Stimulated activated CD4-positive, alpha-beta T cell treated with anti-CD3 and anti-CD28 coated beads, TNF-alpha, amount 100 ng/mL, for 1 hour (primary cell): Measurements from ENCODE around the gene MLLT10.
"Not testable (repeated sequence)": the region's sequence is repeated elsewhere in the genome, so short reads cannot be mapped to it uniquely, and the experiment has no call there.

Source experiments
- DNase-seq, 3 donors: peaks; one replicate each; pipeline ENCODE4 v3.0.0-alpha.2; 2020; ENCODE audit warnings: low read depth in 3 of 3, low spot score in 1 of 3

Gene MLLT10

DNA sequence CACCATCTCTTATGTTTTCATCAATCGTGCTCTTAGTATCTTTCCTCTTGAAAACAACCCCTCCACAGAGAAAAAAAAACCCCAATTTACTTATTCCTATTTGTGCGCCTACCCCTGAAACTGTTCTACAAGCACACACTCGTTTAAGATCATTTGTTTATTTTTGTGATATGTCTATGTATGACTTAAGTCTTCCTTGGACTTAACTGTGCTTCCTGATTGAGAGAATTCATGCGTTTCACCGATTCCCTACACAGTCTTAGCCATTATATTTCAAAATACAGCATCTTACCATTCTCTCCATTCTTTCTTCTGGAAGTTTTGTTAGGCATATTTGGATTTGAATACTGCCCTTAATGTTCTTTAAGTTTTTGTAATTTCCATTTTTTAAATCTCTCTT is 159.4 kb downstream of the MLLT10 start:
- no peak for DNase-seq

DNA sequence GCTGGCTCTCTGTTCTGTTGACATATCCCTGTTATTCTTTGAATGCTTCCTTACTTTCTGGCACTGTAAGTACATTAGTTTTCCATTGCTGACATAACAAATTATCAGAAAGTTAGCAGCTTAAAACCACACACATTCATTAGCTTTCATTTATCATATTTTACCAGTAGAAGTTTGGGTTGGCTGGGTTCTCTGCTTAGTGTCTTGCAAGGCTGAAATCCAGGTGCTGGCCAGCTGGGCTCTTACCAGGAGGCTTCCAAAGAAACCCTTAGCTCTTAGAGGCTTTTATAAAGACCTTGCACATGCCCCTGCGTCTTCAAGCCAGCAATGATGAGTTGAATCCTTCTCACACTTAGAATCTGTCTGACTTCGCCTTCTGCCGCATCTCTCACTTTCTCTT is 160.6 kb downstream of the MLLT10 start:
- no peak for DNase-seq

DNA sequence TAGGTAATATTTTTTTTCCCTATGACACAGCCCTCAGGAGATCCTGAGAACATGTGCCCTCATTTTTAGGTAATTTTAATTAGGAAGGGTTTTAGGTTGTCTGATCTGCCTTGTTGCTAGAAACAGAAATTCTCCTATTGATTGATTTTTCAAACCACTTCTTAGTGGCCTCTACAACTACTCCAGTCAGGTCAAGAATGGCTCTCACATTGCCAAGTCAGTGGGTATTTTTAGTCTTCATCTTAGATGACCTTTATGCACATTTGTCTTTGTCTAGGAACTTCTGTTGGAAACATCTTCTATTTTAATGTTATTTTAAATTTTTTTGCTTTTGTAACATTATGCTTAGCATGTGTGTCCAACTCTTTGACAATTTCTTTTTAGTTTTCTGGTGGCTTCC is 162.3 kb downstream of the MLLT10 start:
- no peak for DNase-seq

DNA sequence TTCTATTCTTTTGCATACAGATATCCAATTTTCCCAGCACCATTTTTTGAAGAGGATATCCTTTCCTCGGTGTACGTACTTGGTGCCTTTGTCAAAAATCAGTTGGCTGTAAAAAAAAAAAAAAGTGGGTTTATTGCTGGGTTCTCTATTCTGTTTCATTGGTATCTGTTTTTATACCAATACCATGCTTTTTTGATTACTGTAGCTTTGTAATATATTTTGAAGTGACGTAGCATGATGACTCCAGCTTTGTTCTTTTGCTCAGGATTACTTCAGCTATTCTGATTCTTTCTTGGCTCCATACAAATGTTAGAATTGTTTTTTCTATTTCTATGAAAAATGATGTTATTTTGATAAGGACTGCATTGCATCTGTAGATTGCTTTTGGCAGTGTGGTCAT is 165.5 kb downstream of the MLLT10 start:
- DNase-seq, result no peak

DNA sequence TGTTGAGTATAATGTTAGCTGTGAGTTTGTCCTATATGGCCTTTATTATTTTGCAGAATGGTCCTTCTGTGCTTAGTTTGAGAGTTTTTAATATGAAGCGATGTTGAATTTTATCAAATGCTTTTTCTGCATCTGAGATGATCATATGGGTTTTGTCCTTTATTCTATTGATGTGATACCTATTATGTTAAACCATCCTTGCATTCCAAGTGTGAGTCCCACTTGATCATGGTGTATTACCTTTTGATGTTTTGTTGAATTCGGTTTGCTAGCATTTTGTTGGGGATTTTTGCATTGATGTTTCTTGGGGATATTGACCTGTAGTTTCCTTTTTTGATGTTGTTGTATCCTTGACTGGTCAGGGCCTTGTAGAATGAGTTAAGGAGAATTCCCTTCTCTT is 166.4 kb downstream of the MLLT10 start:
- no peak for DNase-seq

DNA sequence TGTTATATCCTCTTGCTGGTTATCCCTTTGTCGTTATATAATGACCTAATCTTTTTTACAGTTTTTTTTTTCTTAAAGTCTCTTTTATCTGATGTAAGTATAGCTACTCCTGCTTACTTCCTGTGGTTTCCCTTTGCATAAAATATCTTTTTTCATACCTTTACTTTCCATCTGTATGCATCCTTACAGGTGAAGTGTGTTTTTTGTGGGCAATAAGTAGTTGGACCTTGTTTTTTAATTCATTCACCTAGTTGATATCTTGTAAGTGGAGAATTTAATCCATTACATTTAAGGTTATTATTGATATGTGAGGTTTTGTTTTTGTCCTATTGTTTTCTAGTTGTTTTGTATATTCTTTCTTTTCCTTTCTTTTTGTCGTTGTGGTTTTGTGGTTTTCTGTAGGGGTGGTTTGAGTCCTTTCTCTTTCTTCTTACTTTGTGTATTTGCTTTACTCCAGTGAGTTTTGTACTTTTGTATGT is 168.6 kb downstream of the MLLT10 start:
- DNase-seq, result no peak

DNA sequence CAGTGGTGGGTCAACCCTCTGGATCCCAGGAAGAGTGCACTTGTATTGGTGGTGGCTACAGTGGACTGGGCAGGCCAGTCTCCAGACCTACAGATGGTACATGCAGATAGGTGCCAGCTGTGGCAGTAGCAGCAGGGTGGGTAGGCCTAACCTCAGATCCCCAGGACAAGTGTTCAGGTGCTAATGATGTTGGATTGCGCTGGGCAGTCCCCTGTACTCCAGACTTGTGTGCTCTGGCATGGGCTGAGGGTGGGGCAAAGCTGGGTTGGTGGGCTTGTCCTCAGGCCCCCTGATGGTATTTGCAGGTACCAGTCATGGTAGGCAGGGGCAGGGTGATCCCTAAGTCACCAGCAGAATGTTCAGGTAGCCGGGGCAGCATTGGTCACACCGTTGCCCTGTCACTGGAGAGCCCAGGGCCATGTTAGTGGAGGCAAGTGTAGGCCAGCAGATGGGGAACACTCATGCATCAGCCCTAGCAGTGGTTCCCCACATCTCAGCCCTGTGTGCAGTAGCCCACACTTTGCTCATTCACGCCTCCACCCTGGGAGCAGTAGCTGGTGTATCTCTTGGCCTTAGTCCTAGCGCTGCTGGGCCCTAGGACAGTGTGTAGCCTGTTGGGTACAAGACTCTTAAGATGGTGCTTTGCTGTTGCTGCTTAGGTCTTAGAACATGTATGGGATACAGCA is 171.3 kb downstream of the MLLT10 start:
- DNase-seq, result no peak

DNA sequence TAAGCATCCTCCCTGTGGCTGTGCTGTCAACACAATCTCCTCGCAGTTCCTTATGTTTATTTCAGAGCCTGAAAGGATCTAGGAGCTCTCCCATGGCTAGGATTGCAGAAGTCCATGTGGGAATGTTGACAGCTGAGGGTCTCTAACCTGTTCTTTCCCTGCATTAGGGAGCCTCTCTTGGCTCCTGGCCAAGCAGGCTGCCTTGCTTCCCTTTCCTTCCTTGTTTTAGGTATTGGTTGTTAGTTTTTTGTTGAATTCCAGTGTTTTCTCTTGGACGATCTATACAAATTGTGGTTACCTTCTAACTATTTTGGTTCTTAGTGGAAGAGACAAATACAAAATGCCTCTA is 171.8 kb downstream of the MLLT10 start:
- DNase-seq, result no peak

DNA sequence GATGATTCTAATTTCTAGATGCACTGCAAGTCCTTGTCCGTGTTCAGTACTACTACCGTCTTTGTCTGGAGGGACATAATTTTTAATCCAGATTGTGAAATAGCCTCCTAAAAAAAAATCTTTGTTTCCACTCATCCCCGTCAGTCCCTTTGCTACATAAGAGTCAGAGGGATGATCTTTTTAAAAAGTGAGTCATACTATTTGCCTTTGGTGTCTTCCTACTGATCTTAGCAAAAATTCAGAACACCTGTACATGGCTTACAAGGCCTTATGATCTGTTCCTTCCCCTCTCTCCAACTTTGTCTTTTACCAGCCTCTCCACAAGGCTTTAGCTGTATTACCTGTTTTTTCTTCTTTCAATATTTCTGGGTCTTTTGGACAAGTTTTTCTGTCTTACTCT is 173.5 kb downstream of the MLLT10 start:
- no peak for DNase-seq

DNA sequence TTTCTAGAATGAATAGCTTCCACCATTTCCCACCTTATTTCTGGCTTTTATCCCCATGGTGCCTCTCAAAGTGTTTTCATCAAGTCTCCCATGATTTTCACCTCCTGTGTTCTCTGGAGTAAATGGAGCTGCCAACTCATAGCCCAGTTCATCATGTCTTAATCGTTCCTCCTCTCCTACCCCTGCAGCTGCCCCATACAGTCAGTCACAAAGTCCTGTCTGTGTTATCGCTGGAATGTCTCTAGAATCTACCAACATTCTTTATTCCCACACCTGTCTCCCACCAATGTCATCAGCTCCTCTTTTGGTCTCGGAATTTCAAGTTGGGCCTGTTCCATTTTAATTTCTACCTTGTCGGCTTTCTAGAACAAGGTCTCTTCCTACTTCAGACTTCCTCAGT is 178.9 kb downstream of the MLLT10 start:
- DNase-seq, result no peak

DNA sequence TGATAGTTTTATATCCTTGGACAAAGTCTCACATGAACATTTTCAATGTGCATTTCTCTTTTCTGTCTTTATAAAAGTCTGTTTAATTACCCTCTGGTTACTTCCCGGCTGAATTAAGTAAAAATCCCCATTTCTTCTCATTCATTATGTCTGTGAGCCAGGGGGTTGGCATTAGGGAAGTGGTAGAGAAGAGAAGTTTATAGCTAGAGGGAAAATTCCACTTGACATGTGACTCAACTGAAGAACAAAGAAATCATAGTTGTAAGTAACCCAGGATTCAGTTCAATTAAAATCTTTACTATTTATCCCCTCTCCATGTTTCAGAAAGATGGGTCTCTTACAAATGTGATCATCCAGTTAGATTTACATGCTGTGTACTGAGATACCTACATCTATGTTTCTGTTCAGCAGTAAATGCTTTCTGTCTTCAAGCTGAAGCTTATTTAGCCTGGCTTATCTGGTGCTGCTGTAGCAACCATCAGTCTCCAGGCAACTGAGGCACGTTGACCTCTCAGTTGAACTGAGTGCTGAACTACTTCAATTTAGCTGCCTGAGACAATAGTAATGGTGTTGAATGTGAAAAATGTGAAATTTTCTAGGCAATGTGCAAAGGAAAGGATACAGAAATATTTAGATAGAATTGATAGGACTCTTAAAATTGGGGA is 181.6 kb downstream of the MLLT10 start:
- no peak for DNase-seq

DNA sequence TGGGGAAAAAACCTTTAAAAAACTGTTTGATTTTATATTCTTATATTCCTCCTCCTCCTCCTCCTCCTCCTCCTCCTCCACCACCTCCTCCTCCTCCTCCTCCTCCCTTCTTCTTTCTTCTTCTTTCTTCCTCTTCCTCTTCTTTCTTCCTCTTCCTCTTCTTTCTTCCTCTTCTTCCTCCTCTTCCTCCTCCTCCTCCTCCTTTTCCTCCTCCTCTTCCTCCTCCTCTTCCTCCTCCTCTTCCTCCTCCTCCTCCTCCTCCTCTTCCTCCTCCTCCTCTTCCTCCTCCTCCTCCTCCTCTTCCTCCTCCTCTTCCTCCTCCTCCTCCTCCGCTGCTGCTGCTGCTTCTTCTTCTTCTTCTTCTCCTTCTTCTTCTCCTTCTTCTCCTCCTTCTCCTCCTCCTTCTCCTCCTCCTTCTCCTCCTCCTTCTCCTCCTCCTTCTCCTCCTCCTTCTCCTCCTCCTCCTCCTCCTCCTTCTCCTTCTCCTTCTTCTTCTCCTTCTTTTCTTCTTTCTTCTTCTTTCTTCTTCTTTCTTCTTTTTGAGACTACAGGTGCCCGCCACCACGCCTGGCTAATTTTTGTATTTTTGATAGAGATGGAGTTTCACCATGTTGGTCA is 183.5 kb downstream of the MLLT10 start:
- not testable (repeated sequence) for DNase-seq

DNA sequence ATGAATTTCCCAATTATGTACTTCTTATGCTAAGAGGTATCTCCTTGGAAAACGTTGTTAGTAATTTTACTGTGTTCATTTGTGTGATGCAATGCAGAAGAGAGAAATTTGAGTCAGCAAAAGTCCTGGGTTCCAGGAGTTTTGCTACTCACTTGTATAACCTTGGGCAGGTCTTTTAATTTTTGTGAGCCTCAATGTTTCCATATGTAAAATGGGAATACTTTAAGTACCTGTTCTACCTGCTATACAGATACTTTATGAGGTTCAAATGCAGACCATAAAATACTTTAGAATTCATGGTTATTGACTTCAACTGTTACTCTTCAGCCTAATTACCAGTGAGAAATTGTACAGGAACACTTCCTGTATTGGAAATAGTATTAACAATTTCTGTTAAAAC is 185.5 kb downstream of the MLLT10 start:
- no peak for DNase-seq

DNA sequence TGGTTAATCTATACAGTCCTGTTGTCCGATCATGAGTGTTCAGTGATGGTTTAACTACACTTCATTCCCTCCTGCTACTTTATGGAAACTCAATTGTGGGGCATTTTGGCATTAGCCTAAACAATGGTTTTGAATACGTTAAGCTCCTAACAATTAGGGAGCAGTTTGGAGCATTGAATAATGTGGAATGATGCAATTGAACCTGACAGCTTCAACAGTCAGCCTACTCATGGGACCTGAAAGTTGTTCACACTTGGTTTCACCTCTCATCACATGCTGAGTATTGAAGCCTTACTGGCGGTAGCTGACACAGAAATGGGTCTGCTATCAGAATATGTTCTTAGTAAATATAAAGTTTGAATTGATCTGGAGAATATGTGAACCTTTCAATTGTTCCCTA is 186.1 kb downstream of the MLLT10 start:
- no peak for DNase-seq

DNA sequence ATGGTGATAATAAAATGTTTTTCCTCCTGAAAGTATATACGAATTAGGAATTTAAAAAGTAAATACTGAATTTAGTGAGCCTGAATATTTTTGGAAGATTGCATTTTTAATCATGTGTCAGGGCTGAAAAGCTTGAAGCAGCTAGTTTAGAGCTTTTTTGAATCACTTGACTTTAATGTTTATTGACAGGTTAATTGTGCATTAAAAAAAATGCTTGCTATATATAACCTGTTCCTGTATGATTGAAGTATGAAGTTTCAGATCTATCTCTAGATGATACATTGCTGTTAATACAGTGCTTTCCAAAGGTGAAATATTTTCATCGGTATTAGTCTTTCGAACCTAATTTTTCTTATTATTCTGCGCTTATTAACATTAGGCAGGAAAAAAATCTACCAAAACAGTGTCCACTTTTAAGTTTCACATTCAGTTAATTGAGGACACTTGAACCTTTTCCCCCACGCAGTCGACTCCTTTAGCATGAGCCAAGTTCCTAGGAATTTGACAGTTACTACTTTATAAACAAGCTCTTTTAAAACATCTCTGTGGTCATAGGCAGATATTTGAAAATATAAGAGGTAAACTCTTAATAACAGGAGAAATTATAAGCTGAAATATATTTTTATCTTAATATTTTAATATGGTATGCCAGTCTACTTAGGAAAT is 187.1 kb downstream of the MLLT10 start:
- DNase-seq, result no peak

DNA sequence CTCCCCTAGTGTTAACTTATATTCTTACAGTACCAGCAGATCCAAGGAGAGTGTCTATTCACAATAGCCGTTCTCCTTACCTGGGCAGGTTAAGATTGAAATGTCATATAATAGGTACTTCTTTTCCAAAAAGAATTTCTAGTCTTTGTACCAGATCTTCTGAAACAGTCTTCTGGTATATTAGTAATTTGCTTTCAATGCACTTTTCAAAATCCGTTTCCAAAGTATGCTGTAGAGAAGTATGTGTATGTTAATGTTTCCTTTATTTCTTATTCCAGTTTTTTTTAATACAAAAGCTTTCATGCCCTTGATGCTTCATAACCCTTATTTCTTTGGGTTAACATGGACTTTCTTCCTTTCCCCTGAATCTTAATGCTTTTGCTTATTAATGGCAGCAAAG is 188.2 kb downstream of the MLLT10 start:
- no peak for DNase-seq

DNA sequence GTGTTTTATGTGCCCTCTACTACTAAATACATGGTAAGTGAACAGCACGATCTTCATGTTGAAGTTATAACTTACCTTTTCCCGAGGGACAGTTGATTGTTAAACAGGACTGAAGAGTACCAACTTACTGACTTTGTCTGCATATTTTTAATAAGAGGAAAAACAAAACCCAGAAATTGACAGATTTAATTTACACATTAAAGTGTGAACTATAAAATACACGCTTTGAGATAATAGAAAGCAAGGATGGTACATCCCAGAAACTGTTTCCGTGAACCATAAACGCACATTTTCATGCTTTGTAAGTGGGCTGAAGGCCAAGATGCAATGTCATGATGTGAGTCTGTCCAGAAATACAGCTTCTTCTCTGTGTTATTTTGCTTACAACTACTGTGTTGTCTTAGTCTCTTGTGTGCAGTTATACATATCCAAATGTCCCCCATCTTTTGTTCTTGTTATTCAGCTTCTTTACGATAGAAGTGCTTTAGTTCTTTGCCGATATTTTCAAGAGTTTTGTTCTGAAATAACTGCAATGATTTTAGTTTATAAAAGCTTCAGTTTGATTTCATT is 190.1 kb downstream of the MLLT10 start:
- no peak for DNase-seq

DNA sequence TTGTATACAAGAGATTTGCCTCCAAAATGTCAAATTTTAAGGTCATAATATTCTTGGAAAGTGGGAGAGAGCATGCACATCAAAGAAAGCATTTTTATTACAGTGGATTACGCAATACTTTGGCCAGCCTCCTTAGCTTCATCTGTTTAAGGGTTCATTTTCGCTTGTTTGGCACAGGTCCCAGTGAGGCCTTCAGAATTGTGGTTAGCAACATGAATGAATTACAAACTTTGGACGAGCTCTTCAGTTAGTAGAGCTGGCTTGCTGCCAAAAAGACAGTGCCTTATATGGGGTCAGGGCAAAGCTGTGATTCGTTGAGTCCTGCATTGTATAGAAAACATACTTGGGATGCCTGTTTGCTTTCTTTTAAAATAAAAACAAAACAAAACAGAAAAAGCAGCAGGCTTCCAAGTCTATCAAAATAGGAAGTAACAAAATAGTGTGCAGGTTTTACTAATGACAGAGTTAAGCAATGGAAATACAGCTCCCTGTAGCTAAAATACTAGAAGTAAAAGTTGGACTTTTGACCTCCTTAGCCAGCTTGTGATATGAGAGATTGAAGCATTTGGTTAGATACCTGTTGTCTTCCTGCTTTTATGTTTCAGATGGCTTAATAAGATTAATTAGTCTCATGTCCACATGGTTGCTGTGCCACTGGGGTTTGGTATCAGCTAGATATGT is 190.8 kb downstream of the MLLT10 start:
- no peak for DNase-seq

DNA sequence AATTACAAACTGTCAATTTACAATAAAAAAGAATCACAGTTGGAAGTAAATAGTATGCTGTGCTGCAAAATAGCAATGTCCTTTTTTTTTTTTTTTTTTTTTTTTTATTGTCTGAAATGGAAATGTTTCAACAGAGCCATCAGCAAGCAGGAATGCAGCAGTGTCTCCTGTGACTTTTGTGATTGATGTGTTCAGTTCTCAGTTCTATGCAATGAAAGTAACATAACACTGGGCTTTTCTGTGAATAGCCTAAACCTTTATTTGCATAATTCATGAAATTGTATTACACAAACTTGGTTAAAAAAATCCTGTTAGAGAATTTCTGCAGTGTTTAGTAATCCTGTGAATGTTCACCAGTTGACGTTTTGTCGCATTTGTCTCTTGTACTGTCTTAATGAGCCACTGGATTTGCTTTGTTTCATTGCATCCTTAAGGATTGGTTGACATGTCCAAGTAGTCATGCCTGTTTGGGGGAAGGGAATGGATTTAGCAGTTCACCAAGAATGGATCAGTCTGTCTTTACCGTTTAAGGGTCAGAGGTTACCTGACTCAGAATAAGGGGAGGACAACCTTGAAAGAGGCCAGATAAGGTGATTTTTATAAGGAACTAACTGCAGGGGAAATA is 192.7 kb downstream of the MLLT10 start:
- no peak for DNase-seq

DNA sequence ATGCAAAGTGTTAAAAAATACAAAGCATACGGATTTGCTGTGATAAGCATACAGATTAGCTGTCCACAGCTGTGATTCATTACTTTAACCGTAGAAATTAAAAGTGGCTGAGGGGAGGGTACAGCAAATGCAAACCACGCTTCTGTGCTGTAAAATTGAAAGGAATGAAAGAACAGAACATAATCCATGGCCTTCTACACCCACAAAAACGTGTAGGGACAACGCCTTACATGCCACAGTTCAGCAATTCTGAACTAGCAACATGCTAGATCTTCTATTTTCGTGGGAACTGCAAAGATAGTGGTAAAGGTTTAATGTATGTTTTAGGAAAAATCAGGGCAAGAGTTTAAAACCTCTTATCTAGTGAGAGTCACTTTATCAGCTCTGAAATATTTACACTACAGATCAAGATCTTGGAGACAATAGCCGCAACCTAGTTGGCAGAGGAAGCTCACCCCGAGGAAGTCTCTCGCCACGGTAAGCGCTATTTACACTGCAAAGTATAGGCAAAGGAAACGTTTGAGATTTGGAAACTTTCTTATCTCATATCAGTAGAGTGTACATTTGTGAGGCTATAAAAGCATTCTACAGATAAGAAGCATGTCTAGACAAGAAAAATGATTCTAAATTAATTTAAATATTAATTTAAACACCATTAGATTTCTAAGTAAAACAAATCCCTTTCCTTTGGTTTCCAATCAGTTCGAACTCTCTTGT is 193.6 kb downstream of the MLLT10 start:
- no peak for DNase-seq
